SK-N-SH (cell line): Measurements from ENCODE around the gene NOP16. TPM values are rescaled to one million over a fixed set of nuclear protein-coding genes. Genes with fewer than 3 reads are reported as not detected.

ENCODE experiments used
- CTCF ChIA-PET: fragments of 300-600, 350-600 bp; formaldehyde crosslinking; extraction: SDS; loops from one replicate; lab custom pipeline; 2021; lab: Yijun Ruan, JAX
- POLR2A ChIA-PET: fragments of 350-600 bp; sonication (Branson Sonifier 250); formaldehyde crosslinking; extraction: SDS; loops from one replicate; lab custom pipeline; 2020; ENCODE audit warnings: antibody characterized with exemption, inconsistent platforms; lab: Yijun Ruan, JAX
- DNase-seq: peaks from one replicate; pipeline ENCODE4 v3.0.0; 2012
- H2AFZ ChIP-seq: fragments of 200-600 bp; sonication (generic); 2 replicates; pipeline ENCODE4 v1.8.1; 2016; ENCODE audit warnings: antibody characterized with exemption, mild to moderate bottlenecking, low read depth
- H3F3A ChIP-seq: fragments of 200-600 bp; sonication (generic); replicated peaks from 2 replicates; pipeline ENCODE3; 2016; ENCODE audit warnings: antibody characterized with exemption, mild to moderate bottlenecking; ENCODE audit not compliant: insufficient read depth
- H3K27ac ChIP-seq, 2 experiments: fragments of 200-500 bp in 1 of 2; fragments of 200-600 bp in 1 of 2; sonication (Bioruptor generic) in 1 of 2; sonication (generic), shearing (Covaris generic) in 1 of 2; 2 replicates each; pipeline versions ENCODE4 v1.5.1 to v1.6.1; 2014 to 2016; ENCODE audit warnings: low read depth in 2 of 2, inconsistent platforms in 1 of 2, low read length in 1 of 2, mild to moderate bottlenecking in 1 of 2, mixed read lengths in 1 of 2
- H3K27me3 ChIP-seq: fragments of 200-600 bp; sonication (generic), shearing (Covaris generic); 2 replicates; pipeline ENCODE4 v1.6.1; 2016; ENCODE audit warnings: mixed run types; ENCODE audit not compliant: insufficient read depth
- H3K36me3 ChIP-seq, 2 experiments: fragments of 200-500 bp in 1 of 2; fragments of 200-600 bp in 1 of 2; sonication (Bioruptor generic) in 1 of 2; sonication (generic) in 1 of 2; replicated peaks in 1 of 2; 2 replicates each; pipeline versions ENCODE3 to v1.5.1; 2014 to 2016; ENCODE audit warnings: low read length in 1 of 2, mild to moderate bottlenecking in 1 of 2; ENCODE audit not compliant: insufficient read depth in 2 of 2, control insufficient read depth in 1 of 2
- H3K4me1 ChIP-seq, 2 experiments: fragments of 200-500 bp in 1 of 2; fragments of 200-600 bp in 1 of 2; sonication (Bioruptor generic) in 1 of 2; sonication (generic), shearing (Covaris generic) in 1 of 2; 2 replicates each; pipeline versions ENCODE4 v1.5.1 to v1.6.1; 2014 to 2016; ENCODE audit warnings: low read depth in 1 of 2, low read length in 1 of 2, mixed run types in 1 of 2; ENCODE audit not compliant: insufficient read depth in 2 of 2, control insufficient read depth in 1 of 2
- H3K4me2 ChIP-seq: fragments of 200-600 bp; sonication (generic), shearing (Covaris generic); 2 replicates; pipeline ENCODE4 v1.6.1; 2017; ENCODE audit warnings: mixed run types
- H3K4me3 ChIP-seq, 2 experiments: fragments of 200-500 bp in 1 of 2; fragments of 200-600 bp in 1 of 2; sonication (Bioruptor generic) in 1 of 2; sonication (generic), shearing (Covaris generic) in 1 of 2; 2 replicates each; pipeline versions ENCODE4 v1.5.1 to v1.8.1; 2014 to 2016; ENCODE audit warnings: low read depth in 2 of 2, inconsistent platforms in 1 of 2, low read length in 1 of 2, mild to moderate bottlenecking in 1 of 2, mixed read lengths in 1 of 2, moderate library complexity in 1 of 2
- H3K79me2 ChIP-seq: fragments of 200-600 bp; sonication (generic); 2 replicates; pipeline ENCODE4 v1.8.1; 2017; ENCODE audit warnings: mild to moderate bottlenecking; ENCODE audit not compliant: insufficient read depth
- H3K9ac ChIP-seq: fragments of 200-600 bp; sonication (generic); 2 replicates; pipeline ENCODE4 v1.6.1; 2017; ENCODE audit warnings: mixed run types
- H3K9me2 ChIP-seq: fragments of 200-600 bp; sonication (generic); 2 replicates; pipeline ENCODE4 v1.6.1; 2017; ENCODE audit warnings: mixed run types
- H3K9me3 ChIP-seq: fragments of 200-600 bp; sonication (generic); 2 replicates; pipeline ENCODE4 v1.6.1; 2017; ENCODE audit warnings: mixed run types, mild to moderate bottlenecking, moderate library complexity
- H4K20me1 ChIP-seq: fragments of 200-600 bp; sonication (generic); 2 replicates; pipeline ENCODE4 v1.6.1; 2017; ENCODE audit warnings: mild to moderate bottlenecking, mixed run types; ENCODE audit not compliant: insufficient read depth
- EP300 ChIP-seq, 2 experiments: IDR thresholded peaks; 2 replicates each; pipeline versions ENCODE4 v1.4.0 to v1.6.1; 2012; ENCODE audit warnings: borderline replicate concordance in 1 of 2, low read depth in 1 of 2, low read length in 1 of 2
- FOXJ3 ChIP-seq: sonication (generic); formaldehyde crosslinking; IDR thresholded peaks from 2 replicates; pipeline ENCODE4 v1.5.1; 2020; ENCODE audit warnings: mild to moderate bottlenecking, missing genetic modification reagents
- FOXM1 ChIP-seq: IDR thresholded peaks from 2 replicates; pipeline ENCODE4 v1.4.0; 2012; ENCODE audit warnings: low read depth, mild to moderate bottlenecking
- GABPA ChIP-seq: IDR thresholded peaks from 2 replicates; pipeline ENCODE4 v1.4.0; 2012; ENCODE audit warnings: low read depth, mild to moderate bottlenecking
- JUND ChIP-seq: IDR thresholded peaks from 2 replicates; pipeline ENCODE4 v1.4.0; 2012
- MXI1 ChIP-seq: IDR thresholded peaks from 2 replicates; pipeline ENCODE4 v1.6.1; 2012; ENCODE audit warnings: mild to moderate bottlenecking, low read depth, low read length, improper control_type of control experiment
- NFIC ChIP-seq: IDR thresholded peaks from 2 replicates; pipeline ENCODE4 v1.4.0; 2012; ENCODE audit warnings: borderline replicate concordance
- NRF1 ChIP-seq: IDR thresholded peaks from 2 replicates; pipeline ENCODE4 v1.6.1; 2012; ENCODE audit warnings: low read depth, mild to moderate bottlenecking, low read length
- POLR2AphosphoS5 ChIP-seq: IDR thresholded peaks from 2 replicates; pipeline ENCODE4 v1.6.1; 2012; ENCODE audit warnings: low read depth, low read length
- RXRA ChIP-seq: IDR thresholded peaks from 2 replicates; pipeline ENCODE4 v1.4.0; 2012; ENCODE audit warnings: low read depth, mild to moderate bottlenecking, borderline replicate concordance
- TAF1 ChIP-seq: IDR thresholded peaks from 2 replicates; pipeline ENCODE4 v1.6.1; 2012; ENCODE audit warnings: low read depth, mild to moderate bottlenecking, low read length, moderate library complexity, borderline replicate concordance
- TCF12 ChIP-seq: IDR thresholded peaks from 2 replicates; pipeline ENCODE4 v1.4.0; 2012
- WGBS: methylation state at CpG from one replicate; pipeline ENCODE4 v1.1.6; 2017; ENCODE audit warnings: low lambda C conversion rate; 5-methylcytosine and 5-hydroxymethylcytosine counted together
- polyA plus RNA-seq, 3 experiments: library from polyadenylated mRNA; depleted of rRNA; stranded (reverse); fragments of >200 nt; gene quantifications; 2 replicates each; pipeline ENCODE4 v1.2.3, GENCODE V29; 2012
- TF ChIP-seq, protein P1 (sequence below): fragments of 150-350 bp; IDR thresholded peaks from 2 replicates; pipeline ENCODE4 v1.6.1; 2016; ENCODE audit warnings: mild to moderate bottlenecking, low read depth, low read length
- TF ChIP-seq, protein P2 (sequence below): fragments of 150-350 bp; IDR thresholded peaks from 2 replicates; pipeline ENCODE4 v1.6.1; 2017; ENCODE audit warnings: antibody characterized with exemption, low read length, low read depth, borderline replicate concordance
- TF ChIP-seq, protein P3 (sequence below): IDR thresholded peaks from 2 replicates; pipeline ENCODE4 v1.4.0; 2012; ENCODE audit warnings: low read depth

The NOP16 gene
- polyA plus RNA-seq, 1 of the 3 experiments (the other 2 are of a cell fraction) = 158 TPM

DNA sequence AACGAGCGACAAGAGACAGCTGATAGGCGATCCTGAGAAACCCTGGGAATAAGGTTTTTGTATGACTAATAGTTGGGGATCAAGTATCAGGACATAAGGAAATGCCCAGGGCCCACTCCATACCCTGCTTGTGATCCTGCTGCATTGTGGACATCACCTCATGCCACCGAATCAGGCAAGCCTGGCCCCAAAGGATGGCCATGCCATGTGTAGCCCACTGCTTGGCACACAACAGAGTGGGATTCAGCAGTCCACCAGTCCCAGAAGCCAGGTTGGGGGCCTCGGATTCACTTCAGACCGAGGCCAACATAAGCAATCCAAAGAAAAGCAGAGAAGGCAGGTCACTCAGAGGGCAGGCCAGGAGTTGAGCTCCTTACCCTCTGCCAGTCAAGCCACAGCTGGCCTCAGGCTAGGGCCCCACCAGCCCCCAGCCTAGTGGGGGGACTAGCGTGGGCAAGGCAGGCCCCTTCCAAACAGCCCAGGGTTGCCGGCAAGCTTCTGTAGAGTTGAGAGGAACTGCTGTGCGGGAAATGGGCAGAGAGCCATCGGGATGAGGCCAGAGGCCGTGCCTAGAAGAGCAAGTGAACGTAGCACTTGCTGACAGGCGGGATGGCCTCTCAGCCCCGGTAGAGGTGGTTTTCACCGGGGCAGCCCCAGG is 5.0 kb downstream of the NOP16 start:
- Histone ChIP-seq H3K36me3 (peaks cover 23 to 56% of the 10 kb centered on the region in 2 experiments), H3K4me3 (no peak overlapping the region), H3F3A (peaks cover 3% of the 10 kb centered on the region), H2AFZ (no peak overlapping the region), H3K27ac (no peak overlapping the region), H3K27me3 (no peaks in the 10 kb centered on the region), H3K4me1 (peaks cover 0 to 12% of the 10 kb centered on the region in 2 experiments; a peak in 2 of 4 replicates), H3K9me2 (no peaks in the 10 kb centered on the region), H3K9ac (no peak overlapping the region), H3K4me2 (no peak overlapping the region), H4K20me1 (no peaks in the 10 kb centered on the region), H3K79me2 (peaks cover 34% of the 10 kb centered on the region), H3K9me3 (no peaks in the 10 kb centered on the region)
- TF ChIP-seq, protein P1, sequence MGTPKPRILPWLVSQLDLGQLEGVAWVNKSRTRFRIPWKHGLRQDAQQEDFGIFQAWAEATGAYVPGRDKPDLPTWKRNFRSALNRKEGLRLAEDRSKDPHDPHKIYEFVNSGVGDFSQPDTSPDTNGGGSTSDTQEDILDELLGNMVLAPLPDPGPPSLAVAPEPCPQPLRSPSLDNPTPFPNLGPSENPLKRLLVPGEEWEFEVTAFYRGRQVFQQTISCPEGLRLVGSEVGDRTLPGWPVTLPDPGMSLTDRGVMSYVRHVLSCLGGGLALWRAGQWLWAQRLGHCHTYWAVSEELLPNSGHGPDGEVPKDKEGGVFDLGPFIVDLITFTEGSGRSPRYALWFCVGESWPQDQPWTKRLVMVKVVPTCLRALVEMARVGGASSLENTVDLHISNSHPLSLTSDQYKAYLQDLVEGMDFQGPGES = no peak
- no peak for TF ChIP-seq NRF1
- no peak for TF ChIP-seq POLR2AphosphoS5
- no peak for TF ChIP-seq MXI1
- no peak for TF ChIP-seq TCF12
- TF ChIP-seq, protein P2, sequence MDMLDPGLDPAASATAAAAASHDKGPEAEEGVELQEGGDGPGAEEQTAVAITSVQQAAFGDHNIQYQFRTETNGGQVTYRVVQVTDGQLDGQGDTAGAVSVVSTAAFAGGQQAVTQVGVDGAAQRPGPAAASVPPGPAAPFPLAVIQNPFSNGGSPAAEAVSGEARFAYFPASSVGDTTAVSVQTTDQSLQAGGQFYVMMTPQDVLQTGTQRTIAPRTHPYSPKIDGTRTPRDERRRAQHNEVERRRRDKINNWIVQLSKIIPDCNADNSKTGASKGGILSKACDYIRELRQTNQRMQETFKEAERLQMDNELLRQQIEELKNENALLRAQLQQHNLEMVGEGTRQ = no peak
- TF ChIP-seq NFIC = no peak
- no peak for TF ChIP-seq GABPA
- TF ChIP-seq, protein P3, sequence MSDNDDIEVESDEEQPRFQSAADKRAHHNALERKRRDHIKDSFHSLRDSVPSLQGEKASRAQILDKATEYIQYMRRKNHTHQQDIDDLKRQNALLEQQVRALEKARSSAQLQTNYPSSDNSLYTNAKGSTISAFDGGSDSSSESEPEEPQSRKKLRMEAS = no peak
- TF ChIP-seq FOXJ3 = no peak
- no peak for TF ChIP-seq RXRA
- no peak for TF ChIP-seq JUND
- no peak for TF ChIP-seq EP300 (IDR thresholded peaks at IDR 0.05; ENCODE audit: borderline replicate concordance in 1 of 2, low read depth in 1 of 2, low read length in 1 of 2)
- no peak for TF ChIP-seq FOXM1
- CTCF ChIA-PET = no interaction called here
- 87% methylated on average over 15 of the region's 15 CpGs for WGBS
- POLR2A ChIA-PET = interaction anchor here (1.0 kb wide), 1 partner anchor 17 kb away, joined by 3 read pairs; no protein-coding TSS in a partner anchor
- DNase-seq = no peak

DNA sequence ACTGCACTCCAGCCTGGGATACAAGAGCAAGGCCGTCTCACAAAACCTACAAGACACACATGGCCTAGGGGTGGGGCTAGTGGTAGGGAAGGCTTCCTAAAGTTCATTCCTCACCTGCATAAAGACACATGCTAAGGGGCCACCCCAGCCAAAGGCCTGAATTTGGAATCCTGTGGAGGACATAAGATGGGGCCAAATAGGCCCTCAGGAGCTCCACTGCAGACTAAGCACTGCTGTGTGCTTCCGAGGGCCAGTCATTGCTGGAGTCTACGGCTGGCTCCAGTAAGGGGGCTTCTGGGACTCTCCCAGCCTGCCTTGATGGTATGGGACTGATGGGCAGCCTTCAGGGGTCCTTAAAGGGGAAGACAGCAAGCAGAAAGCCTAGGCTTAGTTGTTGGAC is 5.7 kb downstream of the NOP16 start:
- peaks cover 0 to 12% of the 10 kb centered on the region in 2 experiments; a peak in 2 of 4 replicates for H3K4me1 ChIP-seq
- TF ChIP-seq TAF1 = no peak
- TF ChIP-seq, all 33 proteins: peak for 0
- 94% methylated on average over 3 of the region's 3 CpGs for WGBS
- Histone ChIP-seq H3K4me3 (no peak overlapping the region), H3K27me3 (no peaks in the 10 kb centered on the region), H3K9ac (no peak overlapping the region), H3K36me3 (peaks cover 23 to 58% of the 10 kb centered on the region in 2 experiments), H3F3A (peaks cover 3% of the 10 kb centered on the region), H3K79me2 (peaks cover 28% of the 10 kb centered on the region), H3K9me3 (no peaks in the 10 kb centered on the region), H3K4me2 (no peak overlapping the region), H4K20me1 (no peaks in the 10 kb centered on the region), H3K27ac (no peak overlapping the region), H2AFZ (no peak overlapping the region), H3K9me2 (no peaks in the 10 kb centered on the region)
- ChIA-PET CTCF (no interaction called here), POLR2A (interaction anchor here (1.0 to 1.1 kb wide), 2 partner anchors 16 to 21 kb away, joined by 3 read pairs; no protein-coding TSS in a partner anchor)
- no peak for DNase-seq
